NCI-H2081 (cell line): ENCODE results near the gene EBF3.

Experiments used
- DNase-seq, 2 experiments: peaks; one replicate each; lab custom pipeline; 2025; lab: John Stamatoyannopoulos, UW

EBF3 gene

GRCh38 chr10:129942936-129943715, 20.9 kb downstream of the EBF3 start:
- no peak for DNase-seq

GRCh38 chr10:129942391-129942790, 21.7 kb downstream of the EBF3 start:
- DNase-seq: no peak

- DNase-seq: no peak
These were observed 22.1 kb downstream of the EBF3 start for GRCh38 chr10:129942019-129942277.

GRCh38 chr10:129941199-129942018, 22.7 kb downstream of the EBF3 start:
- no peak for DNase-seq

GRCh38 chr10:129940617-129941198, 23.4 kb downstream of the EBF3 start:
- no peak for DNase-seq

- DNase-seq: no peak
These were observed 24.4 kb downstream of the EBF3 start for GRCh38 chr10:129939416-129940275.

- no peak for DNase-seq
These were observed 25.6 kb downstream of the EBF3 start for GRCh38 chr10:129938460-129938859.

- DNase-seq: no peak
These were observed 26.7 kb downstream of the EBF3 start for GRCh38 chr10:129937351-129937751.

- no peak for DNase-seq
These were observed 27.2 kb downstream of the EBF3 start for GRCh38 chr10:129936923-129937300.

- no peak for DNase-seq
These were observed 27.7 kb downstream of the EBF3 start for GRCh38 chr10:129936266-129936922.

GRCh38 chr10:129935867-129936152, 28.3 kb downstream of the EBF3 start:
- DNase-seq: no peak

- no peak for DNase-seq
These were observed 28.8 kb downstream of the EBF3 start for GRCh38 chr10:129935102-129935866.

GRCh38 chr10:129934196-129934925, 29.7 kb downstream of the EBF3 start:
- no peak for DNase-seq

- no peak for DNase-seq
These were observed 30.5 kb downstream of the EBF3 start for GRCh38 chr10:129933456-129934092.

- DNase-seq: no peak
These were observed 31.2 kb downstream of the EBF3 start for GRCh38 chr10:129932751-129933433.

GRCh38 chr10:129932182-129932581, 31.9 kb downstream of the EBF3 start:
- DNase-seq: no peak

- DNase-seq: no peak
These were observed 34.5 kb downstream of the EBF3 start for GRCh38 chr10:129929343-129930292.
